Tibial artery (tissue), 4 donors: Measurements from ENCODE around the gene NF2.

Source experiments
- DNase-seq, 2 donors: peaks; one replicate each; pipeline ENCODE4 v3.0.0-alpha.2; 2019
- H3K27ac ChIP-seq, 2 donors: fragments of 200-600 bp; sonication (generic) in 1 of 2; 1 replicate in 1 of 2; 2 replicates in 1 of 2; pipeline ENCODE4 v1.5.1; 2018 to 2019; ENCODE audit warnings: mild to moderate bottlenecking in 1 of 2
- H3K27me3 ChIP-seq, 2 donors: fragments of 200-600 bp; sonication (generic) in 1 of 2; one replicate each; pipeline versions ENCODE4 v1.5.1 to v1.6.0; 2016 to 2019
- H3K36me3 ChIP-seq, 3 donors: fragments of 200-600 bp; sonication (generic) in 2 of 3; one replicate each; pipeline ENCODE4 v1.5.1; 2016 to 2019; ENCODE audit warnings: mild to moderate bottlenecking in 2 of 3
- H3K4me1 ChIP-seq, 4 donors: fragments of 200-600 bp; sonication (generic) in 2 of 4; 1 replicate in 3 of 4; 2 replicates in 1 of 4; pipeline ENCODE4 v1.5.1; 2016 to 2019
- H3K4me3 ChIP-seq, 2 donors: fragments of 200-600 bp; sonication (generic) in 1 of 2; 1 replicate in 1 of 2; 2 replicates in 1 of 2; pipeline ENCODE4 v1.5.1; 2018 to 2019; ENCODE audit warnings: mild to moderate bottlenecking in 2 of 2
- H3K9me3 ChIP-seq, 3 donors: fragments of 200-600 bp; sonication (generic) in 1 of 3; one replicate each; pipeline ENCODE4 v1.5.1; 2016 to 2019
- intact Hi-C: fragments of 100-400 bp; cut with DNase I; formaldehyde crosslinking; loops from one replicate; pipeline ENCODE4 v1.15.0; 2023; ENCODE audit warnings: low total_unique reads
- TF ChIP-seq, protein P1 (sequence below), 2 experiments: fragments of 200-600 bp in 1 of 2; fragments of 450-650 bp in 1 of 2; IDR thresholded peaks; one replicate each; pipeline ENCODE4 v1.5.1; 2017 to 2019; ENCODE audit warnings: antibody characterized with exemption in 2 of 2, mild to moderate bottlenecking in 1 of 2, moderate library complexity in 1 of 2

Gene NF2

DNA sequence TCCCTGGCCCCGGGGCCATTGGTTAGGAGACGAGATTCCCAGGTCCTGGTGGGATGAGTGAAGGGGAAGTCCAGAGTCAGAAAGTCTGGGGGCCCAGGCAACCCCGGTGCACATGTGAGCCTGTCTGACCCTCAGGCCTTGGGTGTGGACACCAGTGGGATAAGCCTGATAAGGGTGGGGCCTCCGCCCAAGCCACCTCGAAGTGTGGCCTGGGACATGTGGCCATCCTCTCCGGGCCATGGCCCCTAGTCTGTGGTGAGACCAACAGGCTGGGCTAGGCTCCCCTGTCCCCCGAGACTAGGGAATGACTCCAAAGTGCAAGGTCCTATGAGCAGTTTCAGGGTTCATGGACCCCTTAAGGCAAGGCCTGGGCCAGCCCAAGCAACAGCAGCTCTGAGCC, 122.7 kb downstream of the NF2 start:
- H3K4me1 ChIP-seq: peaks cover 0 to 1% (median under 1%) of the 10 kb centered on the region in 4 donors
- H3K4me3 ChIP-seq: no peak overlapping the region
- intact Hi-C loops: no loop called here
- H3K27ac ChIP-seq: no peak overlapping the region
- H3K9me3 ChIP-seq: no peaks in the 10 kb centered on the region
- H3K27me3 ChIP-seq: peaks cover 0 to 43% of the 10 kb centered on the region in 2 donors
- DNase-seq: no peak
- TF ChIP-seq, protein P1, sequence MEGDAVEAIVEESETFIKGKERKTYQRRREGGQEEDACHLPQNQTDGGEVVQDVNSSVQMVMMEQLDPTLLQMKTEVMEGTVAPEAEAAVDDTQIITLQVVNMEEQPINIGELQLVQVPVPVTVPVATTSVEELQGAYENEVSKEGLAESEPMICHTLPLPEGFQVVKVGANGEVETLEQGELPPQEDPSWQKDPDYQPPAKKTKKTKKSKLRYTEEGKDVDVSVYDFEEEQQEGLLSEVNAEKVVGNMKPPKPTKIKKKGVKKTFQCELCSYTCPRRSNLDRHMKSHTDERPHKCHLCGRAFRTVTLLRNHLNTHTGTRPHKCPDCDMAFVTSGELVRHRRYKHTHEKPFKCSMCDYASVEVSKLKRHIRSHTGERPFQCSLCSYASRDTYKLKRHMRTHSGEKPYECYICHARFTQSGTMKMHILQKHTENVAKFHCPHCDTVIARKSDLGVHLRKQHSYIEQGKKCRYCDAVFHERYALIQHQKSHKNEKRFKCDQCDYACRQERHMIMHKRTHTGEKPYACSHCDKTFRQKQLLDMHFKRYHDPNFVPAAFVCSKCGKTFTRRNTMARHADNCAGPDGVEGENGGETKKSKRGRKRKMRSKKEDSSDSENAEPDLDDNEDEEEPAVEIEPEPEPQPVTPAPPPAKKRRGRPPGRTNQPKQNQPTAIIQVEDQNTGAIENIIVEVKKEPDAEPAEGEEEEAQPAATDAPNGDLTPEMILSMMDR (IDR thresholded peaks at IDR 0.05): no peak
- peaks cover 0 to 26% (median 8%) of the 10 kb centered on the region in 3 donors for H3K36me3 ChIP-seq

DNA sequence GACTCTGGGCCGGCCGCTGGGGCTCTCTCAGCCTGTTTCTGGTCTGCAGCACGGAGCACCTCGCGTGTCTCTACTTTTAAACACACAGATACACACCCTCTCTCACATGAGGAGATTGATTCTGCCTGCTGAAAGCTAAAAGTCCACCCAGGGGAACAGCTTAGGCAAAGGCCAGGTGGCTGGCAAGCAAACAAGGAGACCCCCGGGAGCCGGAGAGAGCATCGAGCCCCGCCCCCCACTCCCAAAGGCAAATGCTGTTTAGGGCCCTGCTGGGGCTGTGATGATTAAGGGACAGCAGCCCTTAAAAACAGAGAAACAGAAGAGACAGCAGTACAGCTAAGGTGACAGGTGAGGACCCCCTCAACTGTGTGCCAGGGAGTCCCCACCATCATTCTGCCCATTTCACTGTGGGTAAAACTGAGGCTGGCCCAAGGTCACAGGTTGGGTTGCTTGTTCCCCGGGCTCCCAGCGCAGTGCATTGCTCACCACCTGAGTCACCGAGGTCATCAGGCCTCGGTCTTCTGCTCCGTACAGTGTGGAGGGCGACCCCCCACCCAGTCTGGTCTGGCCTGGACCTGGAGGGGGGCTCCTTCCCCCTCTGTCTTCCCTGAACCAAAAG, 123.2 kb downstream of the NF2 start:
- H3K27me3 ChIP-seq: peaks cover 0 to 38% of the 10 kb centered on the region in 2 donors
- TF ChIP-seq, protein P1 (IDR thresholded peaks at IDR 0.05): no peak
- H3K9me3 ChIP-seq: no peaks in the 10 kb centered on the region
- no peak overlapping the region for H3K4me3 ChIP-seq
- no peak overlapping the region for H3K27ac ChIP-seq
- peaks cover 0 to 30% (median 11%) of the 10 kb centered on the region in 3 donors for H3K36me3 ChIP-seq
- intact Hi-C loops: no loop called here
- DNase-seq: no peak
- H3K4me1 ChIP-seq: no peaks in the 10 kb centered on the region

DNA sequence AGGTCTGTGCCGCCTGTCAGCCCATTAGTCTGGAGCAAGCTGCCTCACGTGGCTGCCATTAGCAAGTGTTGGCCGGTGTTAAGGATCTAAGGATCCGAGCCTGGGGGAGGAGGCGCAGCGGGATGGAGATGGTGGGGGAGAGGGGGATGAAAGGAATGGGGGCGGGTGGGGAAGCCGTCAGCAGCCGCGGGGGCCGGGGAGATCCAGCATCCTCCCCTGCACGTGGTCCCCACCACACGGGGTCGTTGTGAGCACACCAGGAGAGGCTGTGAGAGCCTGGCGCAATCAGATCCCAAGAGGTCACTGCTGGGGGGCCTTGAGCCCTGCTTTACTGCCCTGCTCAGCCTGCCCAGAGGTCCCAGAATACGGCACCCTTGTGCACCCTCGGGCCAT, 123.7 kb downstream of the NF2 start:
- Histone ChIP-seq H3K27ac (no peak overlapping the region), H3K4me1 (no peaks in the 10 kb centered on the region), H3K4me3 (no peak overlapping the region), H3K27me3 (peaks cover 0 to 33% of the 10 kb centered on the region in 2 donors), H3K36me3 (peaks cover 0 to 34% (median 11%) of the 10 kb centered on the region in 3 donors), H3K9me3 (no peaks in the 10 kb centered on the region)
- peak in 1 of 2 donors; percentile 35 for DNase-seq
- TF ChIP-seq, protein P1 (IDR thresholded peaks at IDR 0.05): peak in 1 of 2 experiments; percentile 17
- intact Hi-C loops: no loop called here

DNA sequence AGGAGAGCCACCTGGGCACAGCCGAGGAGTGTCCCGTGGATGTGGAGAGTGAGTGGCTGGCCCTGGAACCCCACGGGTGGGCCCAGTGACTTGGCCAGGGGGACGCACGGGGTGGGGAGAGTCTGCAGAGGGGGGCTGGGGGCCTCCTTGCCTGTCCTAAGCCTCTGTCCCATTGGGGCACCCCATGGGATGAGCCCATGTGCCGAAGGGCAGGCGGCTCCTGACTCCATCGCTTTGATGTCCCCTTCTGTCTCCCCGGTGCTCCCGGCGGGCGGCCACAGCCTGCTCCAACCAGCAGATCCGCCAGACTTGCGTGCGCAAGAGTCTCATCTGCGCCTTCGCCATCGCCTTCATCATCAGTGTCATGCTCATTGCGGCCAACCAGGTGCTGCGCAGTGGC, 125.7 kb downstream of the NF2 start:
- Histone ChIP-seq H3K4me1 (no peaks in the 10 kb centered on the region), H3K36me3 (peaks cover 0 to 53% (median 27%) of the 10 kb centered on the region in 3 donors), H3K9me3 (no peaks in the 10 kb centered on the region), H3K27ac (no peak overlapping the region), H3K4me3 (no peak overlapping the region), H3K27me3 (peaks cover 0 to 14% of the 10 kb centered on the region in 2 donors)
- DNase-seq: no peak
- intact Hi-C loops: no loop called here
- TF ChIP-seq, protein P1 (IDR thresholded peaks at IDR 0.05): no peak

DNA sequence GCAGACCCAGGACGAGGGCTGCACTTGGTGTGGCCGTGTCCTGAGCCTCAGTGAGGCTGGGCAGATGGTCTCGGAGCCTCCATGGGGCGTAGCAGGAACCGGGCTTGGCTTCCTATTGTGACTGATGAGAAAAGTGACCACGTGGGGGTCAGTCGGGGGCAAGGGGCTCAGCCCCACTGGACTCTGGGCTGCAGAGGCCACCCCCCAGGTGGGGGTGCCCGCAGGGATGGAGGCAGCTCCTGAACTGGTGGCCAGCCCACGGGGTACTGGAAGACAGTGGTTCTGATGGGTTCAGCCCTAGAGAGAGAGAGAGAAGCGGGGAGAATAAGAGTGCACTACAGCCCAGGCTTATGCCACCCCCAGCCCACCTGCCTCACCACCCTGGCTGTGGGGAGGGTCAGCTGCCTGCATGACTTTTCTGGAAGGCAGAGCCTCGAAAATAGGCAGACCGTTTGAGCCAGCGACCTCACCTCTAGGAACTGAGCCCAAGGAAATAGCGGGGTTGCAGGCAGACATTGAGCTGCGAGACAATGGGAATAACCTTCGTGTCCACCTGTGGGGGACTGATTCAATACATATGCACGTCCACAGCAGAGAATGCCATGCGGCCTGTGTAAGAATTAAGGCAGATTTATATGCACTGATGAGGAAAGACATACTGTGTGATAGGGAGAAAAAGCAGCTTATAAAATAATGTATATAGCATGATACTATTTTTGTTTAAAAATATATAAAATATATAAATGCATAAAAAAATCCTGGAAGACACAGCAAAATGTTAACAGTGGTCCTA, 127.8 kb downstream of the NF2 start:
- DNase-seq: no peak
- peaks cover 0 to 73% (median 42%) of the 10 kb centered on the region in 3 donors for H3K36me3 ChIP-seq
- peaks cover 0 to 10% of the 10 kb centered on the region in 2 donors for H3K27me3 ChIP-seq
- no peaks in the 10 kb centered on the region for H3K4me1 ChIP-seq
- H3K4me3 ChIP-seq: no peak overlapping the region
- TF ChIP-seq, protein P1 (IDR thresholded peaks at IDR 0.05): no peak
- no peak overlapping the region for H3K27ac ChIP-seq
- no peaks in the 10 kb centered on the region for H3K9me3 ChIP-seq
- intact Hi-C loops: no loop called here
